Activated T-cell treated with anti-CD3 and anti-CD28 coated beads, Interleukin-2, amount 50 U/mL, for 4 hours (primary cell): ENCODE results near the gene AK1. TPM values are rescaled to one million over a fixed set of nuclear protein-coding genes. Genes with fewer than 3 reads are reported as not detected.
"Not testable (repeated sequence)": the region's sequence is repeated elsewhere in the genome, so short reads cannot be mapped to it uniquely, and the experiment has no call there.

Experiments
- ATAC-seq, 2 donors: fragments of 200-7000 bp; cut with Tn5 transposase; one replicate each; pipeline ENCODE4 v1.10.0; 2021
- DNase-seq: peaks from one replicate; pipeline ENCODE4 v3.0.0-alpha.2; 2020
- H3K27me3 Mint-ChIP-seq: one replicate; pipeline ENCODE4 v1.8.0; 2021; ENCODE audit warnings: low read depth, mixed read lengths
- H3K36me3 Mint-ChIP-seq: one replicate; pipeline ENCODE4 v1.8.0; 2022; ENCODE audit warnings: mixed read lengths; ENCODE audit not compliant: insufficient read depth
- H3K4me1 Mint-ChIP-seq: one replicate; pipeline ENCODE4 v1.8.0; 2021; ENCODE audit warnings: low read depth, mixed read lengths
- H3K4me3 Mint-ChIP-seq: one replicate; pipeline ENCODE4 v1.8.0; 2021; ENCODE audit warnings: mild to moderate bottlenecking, moderate library complexity, mixed read lengths
- H3K9me3 Mint-ChIP-seq: one replicate; pipeline ENCODE4 v1.8.0; 2021; ENCODE audit warnings: mixed read lengths
- total RNA-seq, 3 donors: library from RNA; stranded (reverse); gene quantifications; one replicate each; pipeline ENCODE4 v1.2.1, GENCODE V29; 2021

Gene AK1
- total RNA-seq, 3 donors from 2014 or later = 3.6 to 6.4 (median 5.0) TPM

GRCh38 chr9:127883959-127884358 lies 6.5 kb upstream of the AK1 start:
- DNase-seq = no peak
- no peaks in the 10 kb centered on the region for H3K4me1 Mint-ChIP-seq
- no peak for ATAC-seq
- H3K9me3 Mint-ChIP-seq = no peaks in the 10 kb centered on the region
- H3K27me3 Mint-ChIP-seq = no peaks in the 10 kb centered on the region
- H3K36me3 Mint-ChIP-seq = peaks cover 10% of the 10 kb centered on the region
- no peak overlapping the region for H3K4me3 Mint-ChIP-seq

DNA sequence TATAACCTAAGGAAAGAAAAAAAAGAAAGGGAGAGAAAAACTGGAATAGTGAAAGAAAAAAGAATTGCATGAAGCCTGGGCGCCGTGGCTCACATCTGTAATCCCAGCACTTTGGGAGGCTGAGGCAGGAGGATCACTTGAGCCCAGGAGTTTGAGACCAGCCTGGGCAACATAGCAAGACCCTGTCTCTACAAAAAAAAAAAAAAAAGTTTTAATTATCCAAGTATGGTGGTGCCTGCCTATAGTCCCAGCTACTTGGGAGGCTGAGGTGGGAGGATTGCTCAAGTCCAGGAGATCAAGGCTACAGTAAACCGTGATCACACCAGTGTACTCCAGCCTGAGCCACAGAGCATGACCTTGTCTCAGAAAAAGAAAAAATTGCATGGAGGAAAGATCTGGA lies 4.2 kb upstream of the AK1 start:
- not testable (repeated sequence) for H3K9me3 Mint-ChIP-seq, H3K4me1 Mint-ChIP-seq, DNase-seq, H3K36me3 Mint-ChIP-seq, ATAC-seq, H3K4me3 Mint-ChIP-seq, H3K27me3 Mint-ChIP-seq

- Mint-ChIP-seq H3K4me3 (no peak overlapping the region), H3K4me1 (peaks cover 2% of the 10 kb centered on the region), H3K36me3 (peaks cover 2% of the 10 kb centered on the region), H3K9me3 (no peaks in the 10 kb centered on the region), H3K27me3 (no peaks in the 10 kb centered on the region)
- no peak for ATAC-seq
- no peak for DNase-seq
Observed at GRCh38 chr9:127880143-127880542, 2.7 kb upstream of the AK1 start.

- H3K27me3 Mint-ChIP-seq = no peaks in the 10 kb centered on the region
- no peak for DNase-seq
- peaks cover 2% of the 10 kb centered on the region for H3K4me1 Mint-ChIP-seq
- ATAC-seq = no peak
- no peak overlapping the region for H3K4me3 Mint-ChIP-seq
- peaks cover 2% of the 10 kb centered on the region for H3K36me3 Mint-ChIP-seq
- no peaks in the 10 kb centered on the region for H3K9me3 Mint-ChIP-seq
Observed at GRCh38 chr9:127878652-127879390, 1.3 kb upstream of the AK1 start.

DNA sequence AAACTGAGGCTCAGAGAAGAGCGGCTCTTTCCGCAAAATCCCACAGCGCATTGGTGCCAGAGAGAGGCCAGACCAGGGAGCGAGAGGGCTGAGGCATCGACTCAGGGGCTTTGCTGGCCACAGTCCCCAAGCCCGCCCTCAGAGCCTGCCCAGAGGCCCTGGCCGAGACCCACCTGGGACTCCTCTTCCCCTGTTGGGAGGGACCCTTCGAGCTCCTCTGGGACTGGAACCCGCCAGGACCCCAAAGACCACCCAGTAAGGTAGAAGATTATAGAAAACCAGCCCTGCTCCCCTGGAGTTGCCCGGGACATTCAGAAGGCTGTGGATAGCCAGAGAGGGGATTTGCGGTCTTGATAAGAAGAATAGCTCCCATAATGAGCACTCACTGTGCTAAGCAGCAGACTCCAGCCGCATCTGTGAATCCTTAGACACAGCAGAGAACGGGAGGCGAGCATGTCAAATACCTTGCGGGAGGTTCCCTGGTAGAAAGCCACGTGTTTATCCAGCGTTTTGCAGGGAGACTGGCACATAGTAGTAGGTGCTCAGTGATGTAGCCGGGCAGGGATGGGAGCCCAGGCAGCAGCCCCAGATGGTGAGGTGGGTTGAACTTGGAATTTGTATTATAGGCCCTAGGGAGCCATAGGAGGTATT lies 651 bp upstream of the AK1 start:
- Mint-ChIP-seq H3K4me1 (peaks cover 2% of the 10 kb centered on the region), H3K36me3 (peaks cover 2% of the 10 kb centered on the region), H3K27me3 (no peaks in the 10 kb centered on the region), H3K4me3 (peak overlapping the region; percentile 47), H3K9me3 (no peaks in the 10 kb centered on the region)
- DNase-seq = no peak
- no peak for ATAC-seq

GRCh38 chr9:127876764-127877562 lies 512 bp downstream of the AK1 start:
- Mint-ChIP-seq H3K4me3 (peak overlapping the region; percentile 48), H3K36me3 (no peaks in the 10 kb centered on the region), H3K4me1 (peaks cover 2% of the 10 kb centered on the region), H3K9me3 (no peaks in the 10 kb centered on the region), H3K27me3 (no peaks in the 10 kb centered on the region)
- ATAC-seq (peak in 1 of 2 donors; percentile 21), DNase-seq (no peak)

DNA sequence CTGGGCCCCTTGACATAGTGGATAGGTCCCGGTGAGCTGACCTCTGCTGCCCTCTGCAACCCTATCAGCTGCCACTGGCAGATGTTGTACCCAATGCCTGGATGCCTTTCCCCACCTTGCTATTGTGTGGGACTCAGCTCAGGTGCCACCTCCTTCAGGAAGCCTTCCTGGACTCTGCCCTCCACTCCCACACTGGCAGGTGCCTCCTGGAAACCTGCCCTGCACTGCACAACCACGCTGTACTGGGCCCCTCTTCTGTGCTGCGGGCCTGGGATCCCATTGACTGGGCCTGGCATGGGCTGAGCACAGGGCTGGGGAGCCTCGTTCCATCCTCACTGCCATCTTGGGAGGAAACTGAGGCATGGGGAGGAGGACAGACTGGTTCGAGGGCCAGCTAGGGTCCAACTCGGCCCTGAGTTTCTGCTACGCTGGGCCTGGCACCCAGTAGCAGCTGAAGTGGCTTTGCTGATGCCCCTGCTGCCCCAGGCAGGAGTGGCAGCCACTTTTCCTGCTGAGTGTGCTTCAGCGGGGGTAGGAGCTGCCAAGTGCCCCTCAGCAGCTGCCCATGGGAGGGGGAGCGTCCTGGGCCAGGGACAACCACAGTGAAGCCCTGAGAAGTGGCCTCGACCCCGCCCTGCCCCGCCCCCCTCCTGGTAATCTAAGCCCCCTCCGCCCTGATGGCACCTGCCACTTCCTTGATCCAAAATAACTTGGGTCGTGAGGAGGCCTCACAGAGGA lies 1.3 kb downstream of the AK1 start:
- Mint-ChIP-seq H3K36me3 (peaks cover 2% of the 10 kb centered on the region), H3K27me3 (no peaks in the 10 kb centered on the region), H3K4me3 (no peak overlapping the region), H3K9me3 (no peaks in the 10 kb centered on the region), H3K4me1 (peaks cover 2% of the 10 kb centered on the region)
- DNase-seq = no peak
- ATAC-seq = no peak

DNA sequence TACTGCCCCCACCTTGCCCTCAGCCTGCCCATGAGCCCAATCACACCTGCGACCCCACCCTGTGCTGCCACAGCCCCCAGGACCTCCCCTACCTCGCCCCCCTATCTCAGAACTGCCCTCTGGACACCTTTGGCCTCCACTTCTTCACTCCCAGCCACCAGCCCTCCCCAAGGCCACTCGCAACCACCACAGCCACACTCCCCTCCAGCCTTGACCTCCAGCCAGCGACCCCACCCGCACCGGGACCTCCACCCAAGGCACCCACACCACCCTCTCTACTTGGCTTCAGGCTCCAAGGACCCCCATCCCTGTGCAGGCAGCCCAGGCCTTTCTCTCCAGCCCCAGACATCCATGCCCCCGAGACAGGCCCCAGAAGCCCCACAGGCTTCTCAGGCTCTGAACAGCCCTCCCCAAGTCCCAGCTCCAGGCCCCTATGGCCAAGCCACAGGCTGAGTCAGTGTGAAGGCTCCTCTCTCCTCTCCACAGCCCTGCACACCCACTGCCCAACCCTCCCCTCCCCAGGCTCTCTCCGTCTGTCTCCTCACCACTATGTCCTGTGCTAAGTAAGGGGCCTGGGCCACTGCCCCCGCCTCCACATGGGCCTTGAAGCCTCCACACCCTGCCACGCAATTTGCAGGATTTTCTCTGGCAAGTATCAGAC lies 2.0 kb downstream of the AK1 start:
- Mint-ChIP-seq H3K4me3 (no peak overlapping the region), H3K4me1 (peaks cover 2% of the 10 kb centered on the region), H3K9me3 (no peaks in the 10 kb centered on the region), H3K36me3 (peaks cover 2% of the 10 kb centered on the region), H3K27me3 (no peaks in the 10 kb centered on the region)
- ATAC-seq (no peak), DNase-seq (no peak)

DNA sequence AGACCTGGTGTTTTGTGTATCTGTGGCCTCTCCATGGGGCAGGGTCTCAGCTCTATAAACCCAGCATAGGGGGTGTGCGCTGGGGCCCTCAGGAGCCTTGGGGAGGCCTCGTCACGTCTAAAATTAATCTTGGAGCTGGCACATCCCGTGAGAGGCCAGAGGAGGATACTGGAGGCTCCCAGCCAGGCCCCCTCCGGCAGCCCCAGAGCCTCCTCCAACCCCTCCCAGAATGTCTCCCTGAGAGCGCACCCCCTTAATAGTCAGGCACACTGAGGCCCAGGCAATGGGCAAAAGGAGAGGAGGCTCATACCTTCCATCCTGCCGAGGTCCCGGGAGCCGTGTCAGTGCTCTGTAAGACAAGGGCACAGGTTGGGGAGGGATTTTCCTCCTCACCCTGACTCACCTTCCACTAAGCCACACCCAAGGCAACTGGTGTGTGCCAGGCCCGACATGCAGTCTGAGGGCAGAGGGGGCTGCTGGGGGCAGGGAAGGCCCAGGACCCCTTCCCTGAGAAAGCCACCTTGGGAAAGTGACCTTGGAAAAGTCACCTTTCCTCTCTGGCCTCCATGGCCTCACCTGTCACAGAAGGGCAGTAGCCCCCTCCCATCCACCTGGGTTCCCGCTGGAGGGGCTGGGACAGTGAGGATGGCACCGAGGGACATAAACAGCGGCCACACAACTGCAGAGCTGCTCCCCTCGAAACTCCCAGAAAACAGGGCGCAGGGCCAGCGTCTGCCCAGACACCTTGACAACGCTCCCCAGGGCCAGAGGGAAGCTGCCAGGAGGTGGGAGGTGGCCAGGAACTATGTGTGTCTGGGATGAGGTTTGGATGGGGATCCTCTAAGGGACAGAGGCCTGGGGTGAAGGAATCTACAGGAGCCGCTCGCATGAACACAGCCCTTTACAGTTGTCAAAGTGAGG lies 2.9 kb downstream of the AK1 start:
- H3K27me3 Mint-ChIP-seq = no peaks in the 10 kb centered on the region
- peaks cover 2% of the 10 kb centered on the region for H3K4me1 Mint-ChIP-seq
- H3K4me3 Mint-ChIP-seq = no peak overlapping the region
- no peaks in the 10 kb centered on the region for H3K9me3 Mint-ChIP-seq
- ATAC-seq (no peak), DNase-seq (no peak)
- H3K36me3 Mint-ChIP-seq = peaks cover 2% of the 10 kb centered on the region

- no peaks in the 10 kb centered on the region for H3K9me3 Mint-ChIP-seq
- DNase-seq (no peak), ATAC-seq (no peak)
Observed at GRCh38 chr9:127873886-127874285, 3.6 kb downstream of the AK1 start.

DNA sequence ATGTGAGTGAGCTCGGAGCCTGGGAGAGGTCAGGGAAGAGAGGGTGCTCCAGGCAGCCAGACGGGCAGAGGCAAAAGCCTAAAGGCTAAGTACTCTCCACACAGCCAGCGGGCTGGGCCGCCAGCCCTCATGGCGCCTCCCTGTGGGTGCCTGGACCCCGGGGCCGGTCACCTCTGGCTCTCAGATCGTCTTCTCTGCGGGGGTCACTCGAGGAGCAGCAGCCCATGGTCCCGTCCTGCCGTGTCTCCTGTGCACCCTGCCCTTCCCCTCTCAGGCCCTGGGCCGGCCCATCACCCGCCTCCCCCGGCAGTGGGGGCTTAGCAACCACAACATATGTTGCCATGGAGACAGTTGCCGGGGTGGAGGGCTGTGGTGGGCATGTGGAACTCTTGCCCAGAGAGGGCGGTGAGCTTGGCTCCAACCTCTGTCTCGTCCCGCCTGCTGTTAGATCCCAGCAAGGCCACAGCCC lies 4.2 kb downstream of the AK1 start:
- Mint-ChIP-seq H3K9me3 (no peaks in the 10 kb centered on the region), H3K4me1 (peaks cover 2% of the 10 kb centered on the region), H3K36me3 (peaks cover 2% of the 10 kb centered on the region), H3K4me3 (no peak overlapping the region), H3K27me3 (no peaks in the 10 kb centered on the region)
- DNase-seq = no peak
- no peak for ATAC-seq

More at GRCh38 chr9:127873886-127874285, 3.6 kb downstream of the AK1 start:
- Mint-ChIP-seq H3K4me1 (peaks cover 2% of the 10 kb centered on the region), H3K36me3 (peaks cover 2% of the 10 kb centered on the region), H3K27me3 (no peaks in the 10 kb centered on the region), H3K4me3 (no peak overlapping the region)

DNA sequence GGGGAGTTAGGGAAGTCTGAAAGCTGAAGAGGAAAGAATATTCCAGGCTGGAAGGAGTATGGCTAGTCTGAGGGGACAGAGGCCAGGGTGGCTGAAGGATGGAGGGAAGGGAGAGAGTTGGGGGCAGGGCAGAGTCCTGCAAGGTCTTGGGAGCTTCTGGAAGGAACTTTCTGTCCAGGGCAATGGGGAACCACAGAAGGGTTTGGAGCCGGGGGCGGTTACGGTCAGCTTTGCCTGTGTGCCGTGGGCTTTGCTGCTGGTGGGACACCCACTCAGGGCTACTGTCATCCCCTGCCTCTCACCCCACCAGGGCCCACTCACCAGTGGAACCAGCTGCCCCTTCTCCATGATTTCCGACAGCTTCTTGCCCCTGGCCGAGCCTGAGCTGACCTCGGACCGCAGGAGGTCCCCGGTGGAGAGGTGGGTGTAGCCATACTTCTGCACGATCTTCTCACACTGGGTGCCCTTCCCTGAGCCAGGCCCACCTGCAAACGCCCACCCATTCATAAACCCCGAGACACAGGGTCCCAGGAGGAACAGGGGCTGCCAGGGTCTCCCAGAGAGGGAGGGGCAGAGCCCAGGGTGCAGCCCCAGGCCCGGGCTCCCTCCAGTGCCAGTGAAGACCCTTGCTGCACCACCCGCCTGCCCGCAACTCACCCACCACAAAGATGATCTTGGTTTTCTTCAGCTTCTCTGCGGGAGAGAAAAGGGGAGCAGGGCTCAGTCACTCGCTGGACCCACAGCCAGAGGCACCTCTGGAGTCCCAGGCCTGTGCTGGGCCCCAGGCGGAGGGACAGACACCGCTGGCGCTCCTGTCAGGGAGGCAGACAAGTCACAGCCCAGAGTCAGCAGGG lies 4.9 kb downstream of the AK1 start:
- Mint-ChIP-seq H3K27me3 (no peaks in the 10 kb centered on the region), H3K9me3 (no peaks in the 10 kb centered on the region), H3K4me1 (peaks cover 2% of the 10 kb centered on the region), H3K36me3 (peaks cover 2% of the 10 kb centered on the region), H3K4me3 (no peak overlapping the region)
- ATAC-seq (no peak), DNase-seq (no peak)
